ENCODE measurements around the gene PPARD. TPM values are rescaled to one million over a fixed set of nuclear protein-coding genes. Genes with fewer than 3 reads are reported as not detected.

The PPARD gene
- polyA plus RNA-seq, 1 donor from 2014 or later, result 1.3 TPM

- H3K4me2 ChIP-seq (ENCODE audit: low read length), result no peak overlapping the region
- no peak overlapping the region for H3K4me3 ChIP-seq (ENCODE audit: low read length)
- H2AFZ ChIP-seq (ENCODE audit: low read depth, low read length), result no peak overlapping the region
- TF ChIP-seq SMC3 (conservative IDR thresholded peaks at IDR 0.05; ENCODE audit: poor library complexity) (no peak), EZH2 (IDR thresholded peaks at IDR 0.05; ENCODE audit: borderline replicate concordance, insufficient read depth, low read length, poor library complexity, severe bottlenecking) (no peak), EP300 (conservative IDR thresholded peaks at IDR 0.05; ENCODE audit: poor library complexity, severe bottlenecking) (no peak), RAD21 (conservative IDR thresholded peaks at IDR 0.05) (no peak), CTCF (IDR thresholded peaks at IDR 0.05; ENCODE audit: poor library complexity, severe bottlenecking) (no peak), POLR2AphosphoS5 (IDR thresholded peaks at IDR 0.05) (no peak), TAF1 (IDR thresholded peaks at IDR 0.05; ENCODE audit: low read depth) (no peak), MXI1 (conservative IDR thresholded peaks at IDR 0.05; ENCODE audit: poor library complexity, severe bottlenecking) (no peak), REST (IDR thresholded peaks at IDR 0.05; ENCODE audit: borderline replicate concordance) (no peak)
- H3K36me3 ChIP-seq (ENCODE audit: insufficient read depth, low read length), result no peaks in the 10 kb centered on the region
- no peaks in the 10 kb centered on the region for H3F3A ChIP-seq (ENCODE audit: insufficient read depth, low read length, poor library complexity, severe bottlenecking)
- H3K27me3 ChIP-seq (ENCODE audit: insufficient read depth, low read depth, low read length), result no peaks in the 10 kb centered on the region
- no peak overlapping the region for H3K9ac ChIP-seq (ENCODE audit: low read length)
- no peaks in the 10 kb centered on the region for H3K9me2 ChIP-seq (ENCODE audit: insufficient read depth, low read length)
- H4K20me1 ChIP-seq (ENCODE audit: insufficient read depth), result no peaks in the 10 kb centered on the region
- no peak overlapping the region for H3K27ac ChIP-seq (ENCODE audit: low read length)
- H3K9me3 ChIP-seq (ENCODE audit: low read length), result no peaks in the 10 kb centered on the region
- H3K79me2 ChIP-seq (replicated peaks; ENCODE audit: insufficient read depth, low read length), result no peaks in the 10 kb centered on the region
Observed at GRCh38 chr6:35398526-35398925, 56.2 kb downstream of the PPARD start.

DNA sequence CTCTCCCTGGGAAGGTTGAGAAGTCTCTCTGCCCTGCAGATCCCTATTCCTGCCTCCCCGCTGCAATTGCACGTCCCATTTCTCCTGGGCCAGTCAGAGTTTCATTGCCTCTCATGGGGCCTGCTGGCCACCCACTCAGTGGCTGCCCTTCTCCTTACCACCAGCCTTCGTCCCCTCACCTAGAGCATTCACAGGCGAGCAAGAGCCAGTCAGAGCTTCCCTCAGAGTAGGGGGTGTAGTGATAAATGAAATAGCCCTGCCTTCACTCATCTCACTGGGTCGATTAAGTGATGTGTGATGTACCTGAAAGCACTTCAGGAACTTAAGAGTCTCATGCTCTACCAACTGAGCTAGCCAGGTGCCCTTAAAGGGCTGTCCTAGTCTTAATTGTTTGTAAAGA, 57.8 kb downstream of the PPARD start:
- TF ChIP-seq EP300 (conservative IDR thresholded peaks at IDR 0.05; ENCODE audit: poor library complexity, severe bottlenecking) (no peak), CTCF (IDR thresholded peaks at IDR 0.05; ENCODE audit: poor library complexity, severe bottlenecking) (no peak), REST (IDR thresholded peaks at IDR 0.05; ENCODE audit: borderline replicate concordance) (no peak), TAF1 (IDR thresholded peaks at IDR 0.05; ENCODE audit: low read depth) (no peak), POLR2AphosphoS5 (IDR thresholded peaks at IDR 0.05) (no peak), SMC3 (conservative IDR thresholded peaks at IDR 0.05; ENCODE audit: poor library complexity) (no peak), RAD21 (conservative IDR thresholded peaks at IDR 0.05) (no peak), MXI1 (conservative IDR thresholded peaks at IDR 0.05; ENCODE audit: poor library complexity, severe bottlenecking) (no peak), EZH2 (IDR thresholded peaks at IDR 0.05; ENCODE audit: borderline replicate concordance, insufficient read depth, low read length, poor library complexity, severe bottlenecking) (no peak)
- Histone ChIP-seq H3K9me2 (ENCODE audit: insufficient read depth, low read length) (no peaks in the 10 kb centered on the region), H4K20me1 (ENCODE audit: insufficient read depth) (no peaks in the 10 kb centered on the region), H3K9me3 (ENCODE audit: low read length) (no peaks in the 10 kb centered on the region), H3K9ac (ENCODE audit: low read length) (no peak overlapping the region), H3K79me2 (replicated peaks; ENCODE audit: insufficient read depth, low read length) (no peaks in the 10 kb centered on the region), H3K27ac (ENCODE audit: low read length) (no peak overlapping the region), H3K27me3 (ENCODE audit: insufficient read depth, low read depth, low read length) (no peaks in the 10 kb centered on the region), H2AFZ (ENCODE audit: low read depth, low read length) (no peak overlapping the region), H3K4me3 (ENCODE audit: low read length) (no peak overlapping the region), H3F3A (ENCODE audit: insufficient read depth, low read length, poor library complexity, severe bottlenecking) (no peaks in the 10 kb centered on the region), H3K36me3 (ENCODE audit: insufficient read depth, low read length) (no peaks in the 10 kb centered on the region), H3K4me2 (ENCODE audit: low read length) (no peak overlapping the region)

All from neural cell (in vitro differentiated cells).